SU-DHL-6 (cell line): ENCODE measurements around the gene IQCM.

Source experiments
- H2AFZ ChIP-seq: fragments of 200-600 bp; sonication (generic); 2 replicates; pipeline ENCODE4 v1.6.1; 2014; ENCODE audit warnings: low read depth, mild to moderate bottlenecking, moderate library complexity, mixed read lengths, antibody characterized with exemption, low read length; ENCODE audit not compliant: severe bottlenecking
- H3F3A ChIP-seq: fragments of 200-600 bp; shearing (Covaris generic); 2 replicates; pipeline ENCODE4 v1.6.0; 2016; ENCODE audit warnings: antibody characterized with exemption, mild to moderate bottlenecking; ENCODE audit not compliant: insufficient read depth
- H3K27ac ChIP-seq: fragments of 200-600 bp; sonication (generic); 2 replicates; pipeline ENCODE4 v1.5.1; 2016; ENCODE audit warnings: low read depth, mild to moderate bottlenecking, low read length, moderate library complexity, mixed read lengths
- H3K27me3 ChIP-seq: fragments of 200-600 bp; sonication (generic), shearing (Covaris generic); 2 replicates; pipeline ENCODE4 v1.6.0; 2014; ENCODE audit warnings: mild to moderate bottlenecking, low read length
- H3K36me3 ChIP-seq: fragments of 200-600 bp; sonication (generic); 2 replicates; pipeline ENCODE4 v1.6.1; 2014; ENCODE audit warnings: mild to moderate bottlenecking, low read length, mixed read lengths
- H3K4me2 ChIP-seq: fragments of 300-600, 200-600 bp; shearing (Covaris generic), sonication (generic); 2 replicates; pipeline ENCODE4 v1.6.0; 2014; ENCODE audit warnings: low read length, low read depth, mild to moderate bottlenecking; ENCODE audit not compliant: poor library complexity, severe bottlenecking
- H3K4me3 ChIP-seq: fragments of 200-600 bp; sonication (generic); 2 replicates; pipeline ENCODE4 v1.5.1; 2014; ENCODE audit warnings: antibody characterized with exemption, low read length, mild to moderate bottlenecking, mixed read lengths; ENCODE audit not compliant: insufficient read depth, poor library complexity, severe bottlenecking
- H3K79me2 ChIP-seq: fragments of 200-600 bp; sonication (generic); 2 replicates; pipeline ENCODE4 v1.6.1; 2014; ENCODE audit warnings: mild to moderate bottlenecking, low read length, moderate library complexity; ENCODE audit not compliant: insufficient read depth
- H3K9ac ChIP-seq: fragments of 200-600 bp; sonication (generic); 2 replicates; pipeline ENCODE4 v1.7.0; 2014; ENCODE audit warnings: mild to moderate bottlenecking, low read length
- H3K9me2 ChIP-seq: fragments of 200-600 bp; sonication (generic); replicated peaks from 2 replicates; pipeline ENCODE4 v1.6.1; 2014; ENCODE audit warnings: low read length; ENCODE audit not compliant: insufficient read depth
- H3K9me3 ChIP-seq: fragments of 200-600 bp; sonication (generic); 2 replicates; pipeline ENCODE4 v1.6.1; 2014; ENCODE audit warnings: low read length, mixed read lengths; ENCODE audit not compliant: insufficient read depth
- H4K20me1 ChIP-seq: fragments of 200-600 bp; sonication (generic); 2 replicates; pipeline ENCODE4 v1.6.1; 2014; ENCODE audit warnings: low read depth, mild to moderate bottlenecking, antibody characterized with exemption, low read length, moderate library complexity, mixed read lengths
- CTCF ChIP-seq: fragments of 200-600 bp; sonication (generic); IDR thresholded peaks from one replicate; pipeline ENCODE4 v1.5.1; 2017; ENCODE audit warnings: antibody characterized with exemption, mild to moderate bottlenecking, low read length, moderate library complexity; ENCODE audit not compliant: insufficient read depth, poor library complexity, severe bottlenecking
- EZH2phosphoT487 ChIP-seq: fragments of 200-600 bp; sonication (generic), shearing (Covaris generic); conservative IDR thresholded peaks from 2 replicates; pipeline ENCODE4 v1.6.1; 2018; ENCODE audit warnings: mild to moderate bottlenecking, antibody characterized with exemption, low read length, moderate library complexity, mixed read lengths

The IQCM gene

GRCh38 chr4:149589826-149590225, 225.8 kb downstream of the IQCM start:
- no peaks in the 10 kb centered on the region for H3K9me2 ChIP-seq

GRCh38 chr4:149584722-149585121, 230.9 kb downstream of the IQCM start:
- Histone ChIP-seq H2AFZ (no peak overlapping the region), H4K20me1 (no peaks in the 10 kb centered on the region), H3K9me2 (no peaks in the 10 kb centered on the region), H3K36me3 (no peaks in the 10 kb centered on the region), H3K9me3 (no peaks in the 10 kb centered on the region), H3K4me2 (no peak overlapping the region), H3K27ac (no peak overlapping the region), H3K4me3 (no peak overlapping the region), H3K27me3 (no peaks in the 10 kb centered on the region), H3K79me2 (no peaks in the 10 kb centered on the region), H3K9ac (no peak overlapping the region), H3F3A (no peaks in the 10 kb centered on the region)
- no peak for TF ChIP-seq CTCF
- TF ChIP-seq EZH2phosphoT487 = no peak

More at GRCh38 chr4:149589826-149590225, 225.8 kb downstream of the IQCM start:
- Histone ChIP-seq H2AFZ (no peak overlapping the region), H3K4me3 (no peak overlapping the region), H3K79me2 (no peaks in the 10 kb centered on the region), H3K36me3 (no peaks in the 10 kb centered on the region), H3K9me3 (no peaks in the 10 kb centered on the region), H3K27ac (no peak overlapping the region), H4K20me1 (no peaks in the 10 kb centered on the region), H3K4me2 (no peak overlapping the region), H3F3A (no peaks in the 10 kb centered on the region), H3K27me3 (no peaks in the 10 kb centered on the region), H3K9ac (no peak overlapping the region)
- TF ChIP-seq EZH2phosphoT487 (no peak), CTCF (no peak)

DNA sequence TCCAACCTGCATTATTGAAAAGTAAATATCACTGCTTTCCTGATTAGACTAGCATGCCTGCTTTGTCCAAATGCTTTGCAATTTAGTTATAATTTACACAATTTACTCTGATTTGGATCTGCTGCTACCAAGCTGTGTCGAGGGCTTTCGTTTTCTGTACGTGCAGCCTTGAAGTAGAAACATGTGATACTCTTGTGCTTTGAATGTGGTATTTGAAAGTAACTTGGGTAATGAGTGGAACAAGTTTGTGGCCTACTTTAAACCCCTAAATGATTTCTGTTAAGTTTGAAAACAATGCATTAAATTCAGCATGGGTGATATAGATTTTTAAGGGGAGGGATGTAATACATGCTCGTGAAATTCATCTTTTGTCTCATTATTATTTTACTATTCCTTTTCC, 240.7 kb downstream of the IQCM start:
- Histone ChIP-seq H3K9me2 (no peaks in the 10 kb centered on the region), H3K9ac (no peak overlapping the region), H4K20me1 (no peaks in the 10 kb centered on the region), H3F3A (no peaks in the 10 kb centered on the region), H3K27me3 (no peaks in the 10 kb centered on the region), H3K79me2 (no peaks in the 10 kb centered on the region), H3K4me2 (no peak overlapping the region), H3K36me3 (no peaks in the 10 kb centered on the region), H2AFZ (no peak overlapping the region), H3K9me3 (no peaks in the 10 kb centered on the region), H3K27ac (no peak overlapping the region), H3K4me3 (no peak overlapping the region)
- TF ChIP-seq EZH2phosphoT487 (no peak), CTCF (no peak)
